Measurements from ENCODE around the gene SERPINE1.
A peak's percentile ranks its signal among the peaks of the same experiment; 100 is the strongest.
"Not testable (repeated sequence)": the region's sequence is repeated elsewhere in the genome, so short reads cannot be mapped to it uniquely, and the experiment has no call there.

The SERPINE1 gene

GRCh38 chr7:101124376-101125056 is 2.4 kb upstream of the SERPINE1 start:
- no peak for DNase-seq

- no peak for DNase-seq
These were observed 784 bp upstream of the SERPINE1 start for GRCh38 chr7:101125989-101126650.

- no peak for DNase-seq
These were observed 646 bp downstream of the SERPINE1 start for GRCh38 chr7:101127460-101128039.

- DNase-seq: no peak
These were observed 1.3 kb downstream of the SERPINE1 start for GRCh38 chr7:101128040-101128834.

- no peak for DNase-seq
These were observed 2.8 kb downstream of the SERPINE1 start for GRCh38 chr7:101129603-101130117.

GRCh38 chr7:101132626-101133600 is 6.0 kb downstream of the SERPINE1 start:
- not testable (repeated sequence) for DNase-seq

- DNase-seq: no peak
These were observed 6.9 kb downstream of the SERPINE1 start for GRCh38 chr7:101133621-101134398.

GRCh38 chr7:101134399-101134980 is 7.6 kb downstream of the SERPINE1 start:
- no peak for DNase-seq

GRCh38 chr7:101137651-101138212 is 10.8 kb downstream of the SERPINE1 start:
- DNase-seq: no peak

GRCh38 chr7:101138213-101138870 is 11.4 kb downstream of the SERPINE1 start:
- DNase-seq: peak; percentile 93

GRCh38 chr7:101140339-101140699 is 13.4 kb downstream of the SERPINE1 start:
- no peak for DNase-seq

- no peak for DNase-seq
These were observed 14.0 kb downstream of the SERPINE1 start for GRCh38 chr7:101140746-101141382.

- no peak for DNase-seq
These were observed 25.2 kb downstream of the SERPINE1 start for GRCh38 chr7:101151908-101152651.

- peak; percentile 95 for DNase-seq
These were observed 27.2 kb downstream of the SERPINE1 start, which contains the start of gene AP1S1 for GRCh38 chr7:101153969-101154692. AP1S1 (plus strand) TSS chr7:101154476; CDS start chr7:101154515, 39 bp downstream.

- no peak for DNase-seq
These were observed 27.8 kb downstream of the SERPINE1 start for GRCh38 chr7:101154693-101155102.

GRCh38 chr7:101155303-101155702 is 28.4 kb downstream of the SERPINE1 start:
- no peak for DNase-seq

- no peak for DNase-seq
These were observed 29.4 kb downstream of the SERPINE1 start for GRCh38 chr7:101156277-101156676.
